PFSK-1 (cell line): ENCODE results near the gene NSMF.
A peak's percentile ranks its signal among the peaks of the same experiment; 100 is the strongest.

Experiments
- FOXP2 ChIP-seq: optimal IDR thresholded peaks from 2 replicates; pipeline ENCODE3; 2011; ENCODE audit warnings: borderline replicate concordance, control low read depth, inconsistent platforms; ENCODE audit not compliant: insufficient read depth; ENCODE audit errors: extremely low read length, extremely low read depth
- POLR2AphosphoS5 ChIP-seq: IDR thresholded peaks from 2 replicates; pipeline ENCODE4 v1.6.1; 2012; ENCODE audit warnings: low read depth, mild to moderate bottlenecking, control low read depth, low read length, moderate library complexity
- SIN3A ChIP-seq: IDR thresholded peaks from 2 replicates; pipeline ENCODE4 v1.6.1; 2012; ENCODE audit warnings: mild to moderate bottlenecking, low read length, moderate library complexity, borderline replicate concordance; ENCODE audit not compliant: insufficient read depth
- TAF1 ChIP-seq: IDR thresholded peaks from 2 replicates; pipeline ENCODE4 v1.6.1; 2012; ENCODE audit warnings: low read length, control low read depth, borderline replicate concordance; ENCODE audit not compliant: insufficient read depth
- TF ChIP-seq, protein P1 (sequence below), 2 experiments: IDR thresholded peaks; 2 replicates each; pipeline versions ENCODE4 v1.6.1 to v1.8.0; 2011 to 2012; ENCODE audit warnings: low read depth in 2 of 2, low read length in 2 of 2, control low read depth in 1 of 2, inconsistent platforms in 1 of 2, mild to moderate bottlenecking in 1 of 2, moderate library complexity in 1 of 2; ENCODE audit not compliant: insufficient read depth in 1 of 2

Gene NSMF

DNA sequence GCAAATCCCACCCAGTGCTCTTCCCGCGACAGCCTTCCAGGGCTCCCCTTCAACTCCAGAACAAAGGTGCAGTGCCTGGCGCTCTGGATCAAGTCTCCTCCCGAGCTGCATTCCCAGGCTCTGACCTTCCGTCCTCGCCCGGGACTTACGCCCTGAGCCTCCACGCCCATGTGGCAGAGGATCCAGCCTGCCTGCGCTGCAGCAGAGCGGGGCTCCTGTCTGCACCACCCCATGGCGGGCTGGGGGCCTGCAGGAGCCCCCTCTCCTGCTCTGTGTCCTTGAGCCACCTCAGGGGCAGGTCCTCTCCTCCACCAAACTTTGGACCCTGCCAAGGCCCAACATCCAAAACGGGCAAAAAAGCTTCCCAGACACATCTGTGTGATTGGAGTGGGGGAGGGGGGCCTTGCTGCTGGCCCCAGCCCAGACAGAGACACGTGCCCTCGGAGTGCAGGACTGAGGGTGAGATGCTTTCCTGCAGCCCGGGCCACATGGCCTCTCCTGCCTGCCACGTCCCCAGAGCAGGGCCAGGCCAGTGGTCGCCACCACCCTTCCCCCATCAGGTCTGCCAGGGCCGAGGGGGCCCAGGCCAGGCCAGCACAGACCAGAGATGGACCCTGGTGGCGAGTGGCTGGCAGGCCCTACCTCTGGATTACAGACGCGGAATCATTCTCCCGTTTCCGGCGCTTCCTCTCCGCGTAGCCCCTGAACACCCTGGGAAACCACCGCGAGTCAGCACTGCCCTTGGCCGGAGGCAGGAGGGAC lies 4.4 kb downstream of the NSMF start:
- TF ChIP-seq POLR2AphosphoS5 (no peak), SIN3A (no peak), FOXP2 (no peak), TAF1 (no peak)
- TF ChIP-seq, protein P1, sequence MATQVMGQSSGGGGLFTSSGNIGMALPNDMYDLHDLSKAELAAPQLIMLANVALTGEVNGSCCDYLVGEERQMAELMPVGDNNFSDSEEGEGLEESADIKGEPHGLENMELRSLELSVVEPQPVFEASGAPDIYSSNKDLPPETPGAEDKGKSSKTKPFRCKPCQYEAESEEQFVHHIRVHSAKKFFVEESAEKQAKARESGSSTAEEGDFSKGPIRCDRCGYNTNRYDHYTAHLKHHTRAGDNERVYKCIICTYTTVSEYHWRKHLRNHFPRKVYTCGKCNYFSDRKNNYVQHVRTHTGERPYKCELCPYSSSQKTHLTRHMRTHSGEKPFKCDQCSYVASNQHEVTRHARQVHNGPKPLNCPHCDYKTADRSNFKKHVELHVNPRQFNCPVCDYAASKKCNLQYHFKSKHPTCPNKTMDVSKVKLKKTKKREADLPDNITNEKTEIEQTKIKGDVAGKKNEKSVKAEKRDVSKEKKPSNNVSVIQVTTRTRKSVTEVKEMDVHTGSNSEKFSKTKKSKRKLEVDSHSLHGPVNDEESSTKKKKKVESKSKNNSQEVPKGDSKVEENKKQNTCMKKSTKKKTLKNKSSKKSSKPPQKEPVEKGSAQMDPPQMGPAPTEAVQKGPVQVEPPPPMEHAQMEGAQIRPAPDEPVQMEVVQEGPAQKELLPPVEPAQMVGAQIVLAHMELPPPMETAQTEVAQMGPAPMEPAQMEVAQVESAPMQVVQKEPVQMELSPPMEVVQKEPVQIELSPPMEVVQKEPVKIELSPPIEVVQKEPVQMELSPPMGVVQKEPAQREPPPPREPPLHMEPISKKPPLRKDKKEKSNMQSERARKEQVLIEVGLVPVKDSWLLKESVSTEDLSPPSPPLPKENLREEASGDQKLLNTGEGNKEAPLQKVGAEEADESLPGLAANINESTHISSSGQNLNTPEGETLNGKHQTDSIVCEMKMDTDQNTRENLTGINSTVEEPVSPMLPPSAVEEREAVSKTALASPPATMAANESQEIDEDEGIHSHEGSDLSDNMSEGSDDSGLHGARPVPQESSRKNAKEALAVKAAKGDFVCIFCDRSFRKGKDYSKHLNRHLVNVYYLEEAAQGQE (IDR thresholded peaks at IDR 0.05; ENCODE audit: insufficient read depth in 1 of 2, low read depth in 2 of 2, low read length in 2 of 2), result no peak

DNA sequence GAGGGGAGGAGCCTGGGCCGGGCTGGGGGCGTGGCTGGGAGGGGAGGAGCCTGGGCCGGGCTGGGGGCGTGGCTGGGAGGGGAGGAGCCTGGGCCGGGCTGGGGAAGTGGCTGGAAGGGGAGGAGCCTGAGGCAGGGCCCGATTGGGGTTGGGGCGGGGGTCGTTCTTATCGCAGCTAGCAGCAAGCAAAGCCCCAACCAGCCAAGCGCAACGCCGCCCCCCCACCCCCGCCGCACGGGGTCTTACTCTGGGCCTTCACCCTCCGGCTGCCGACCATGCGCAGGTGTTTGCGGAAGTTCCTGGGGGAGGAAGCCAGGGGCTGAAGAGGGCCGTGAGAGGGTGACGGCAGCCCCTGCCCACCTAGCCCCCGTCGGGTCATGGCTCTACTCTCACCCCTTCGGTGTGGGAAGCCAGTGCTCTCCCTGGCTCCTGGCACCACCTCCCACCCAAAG lies 5.0 kb downstream of the NSMF start:
- TF ChIP-seq POLR2AphosphoS5, result no peak
- no peak for TF ChIP-seq SIN3A
- TF ChIP-seq, protein P1 (IDR thresholded peaks at IDR 0.05; ENCODE audit: insufficient read depth in 1 of 2, low read depth in 2 of 2, low read length in 2 of 2), result no peak
- TF ChIP-seq TAF1, result no peak
- TF ChIP-seq FOXP2, result no peak

DNA sequence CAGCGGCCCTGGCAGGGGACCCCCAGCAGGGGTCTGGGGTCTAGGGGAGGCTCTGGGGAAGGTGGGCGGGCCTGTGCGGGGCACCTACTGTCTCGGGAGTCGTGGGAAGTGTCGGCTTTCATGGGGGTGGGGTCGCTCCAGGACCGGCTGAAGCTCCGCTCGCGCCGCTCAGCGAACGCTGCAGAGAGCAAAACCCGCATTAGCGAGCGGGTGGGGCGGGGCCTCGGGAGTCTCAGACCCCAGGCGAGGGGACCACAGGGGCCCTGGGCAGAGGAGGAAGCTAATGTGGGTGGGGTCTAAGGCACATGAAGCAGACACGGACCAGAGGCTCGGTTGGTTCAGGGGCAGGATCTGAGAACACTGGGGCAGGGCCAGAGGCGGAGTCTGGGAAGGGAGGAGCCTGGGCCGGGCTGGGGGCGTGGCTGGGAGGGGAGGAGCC lies 5.5 kb downstream of the NSMF start:
- 0 out of 2 replicates have a peak, but pooled peaks have one; percentile 24 for TF ChIP-seq POLR2AphosphoS5
- no peak for TF ChIP-seq TAF1
- TF ChIP-seq, protein P1 (IDR thresholded peaks at IDR 0.05; ENCODE audit: insufficient read depth in 1 of 2, low read depth in 2 of 2, low read length in 2 of 2), result no peak

DNA sequence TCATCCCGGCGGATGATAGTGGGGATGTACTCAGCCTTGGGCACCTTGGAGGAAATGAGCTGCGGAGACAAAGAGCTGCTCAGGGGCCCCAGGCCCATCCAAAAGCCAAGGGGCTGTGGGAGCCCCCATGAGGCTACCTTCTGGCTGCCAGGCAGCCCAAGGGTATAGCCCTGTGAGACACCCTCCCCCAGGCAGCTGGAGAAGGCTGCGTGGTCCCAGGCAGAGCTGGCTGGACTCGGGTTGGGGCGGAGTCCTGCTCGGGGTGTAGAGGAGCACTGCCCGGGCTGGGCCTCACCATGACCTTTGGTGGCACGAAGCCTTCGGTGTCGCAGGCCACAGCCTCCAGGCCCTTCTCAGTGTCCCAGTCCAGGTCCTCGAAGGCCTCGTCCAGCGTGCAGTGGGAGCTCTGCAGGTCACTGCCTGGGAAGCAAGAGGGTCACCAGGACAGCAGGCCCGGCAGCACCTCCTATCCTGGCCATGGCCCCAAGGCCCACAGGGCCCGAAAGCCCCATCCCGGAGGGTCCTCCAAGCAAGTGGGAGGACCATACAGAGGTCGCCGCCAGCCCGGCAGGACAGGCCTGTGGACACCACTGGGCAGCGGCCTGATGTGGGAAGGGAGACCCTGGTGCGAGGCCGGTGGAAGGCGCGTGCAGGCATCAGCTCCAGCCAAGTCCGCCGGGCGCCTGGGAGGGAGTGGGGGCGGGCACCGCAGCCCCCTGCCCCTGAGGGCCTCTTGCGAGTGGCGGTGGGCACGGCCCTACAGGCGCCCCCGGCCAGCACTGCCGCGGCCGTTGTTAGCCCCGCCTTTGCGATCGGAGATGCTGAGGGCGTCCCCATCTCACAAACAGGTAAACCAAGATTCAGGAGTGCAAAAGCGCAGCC lies 6.1 kb downstream of the NSMF start:
- TF ChIP-seq, protein P1 (IDR thresholded peaks at IDR 0.05; ENCODE audit: insufficient read depth in 1 of 2, low read depth in 2 of 2, low read length in 2 of 2), result no peak
- TF ChIP-seq TAF1 (no peak), SIN3A (no peak), POLR2AphosphoS5 (no peak), FOXP2 (no peak)
